GM23248 (cell line): ENCODE measurements around the gene STX18.
"Not testable (repeated sequence)": the region's sequence is repeated elsewhere in the genome, so short reads cannot be mapped to it uniquely, and the experiment has no call there.

Source experiments
- EZH2 ChIP-seq: fragments of 200-600 bp; sonication (generic); IDR thresholded peaks from 2 replicates; pipeline ENCODE4 v1.6.1; 2018; ENCODE audit warnings: antibody characterized with exemption, mild to moderate bottlenecking; ENCODE audit not compliant: insufficient read depth, poor library complexity, severe bottlenecking
- EZH2phosphoT487 ChIP-seq: fragments of 200-600 bp; sonication (generic); IDR thresholded peaks from 2 replicates; pipeline ENCODE4 v1.6.1; 2018; ENCODE audit warnings: antibody characterized with exemption, moderate library complexity, mild to moderate bottlenecking, low read depth; ENCODE audit not compliant: insufficient read depth

DNA sequence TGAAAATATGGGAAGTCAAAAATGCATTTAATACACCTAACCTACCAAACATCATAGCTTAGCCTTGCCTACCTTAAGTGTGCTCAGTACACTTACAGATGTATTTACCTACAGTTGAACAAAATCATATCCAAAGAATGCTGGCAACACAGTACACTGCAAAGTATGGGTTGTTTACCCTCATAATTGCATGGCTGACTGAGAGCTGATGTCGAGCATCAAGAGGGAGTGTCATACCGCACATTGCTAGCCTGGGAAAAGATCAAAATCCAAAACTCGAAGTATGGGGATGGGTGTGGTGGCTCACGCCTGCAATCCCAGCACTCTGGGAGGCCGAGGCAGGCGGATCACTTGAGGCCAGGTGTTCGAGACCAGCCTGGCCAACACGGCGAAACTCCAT lies 36.6 kb downstream of the STX18 start:
- not testable (repeated sequence) for TF ChIP-seq EZH2phosphoT487, EZH2
